ENCODE measurements around the gene FCRLA.
A peak's percentile ranks its signal among the peaks of the same experiment; 100 is the strongest.
"Not testable (repeated sequence)": the region's sequence is repeated elsewhere in the genome, so short reads cannot be mapped to it uniquely, and the experiment has no call there.

FCRLA gene

GRCh38 chr1:161707503-161707902 is 474 bp downstream of the FCRLA start:
- DNase-seq, result no peak

- no peak for DNase-seq
Observed at GRCh38 chr1:161709373-161709772, 2.3 kb downstream of the FCRLA start.

GRCh38 chr1:161710560-161710959 is 3.5 kb downstream of the FCRLA start:
- no peak for DNase-seq

- DNase-seq, result no peak
Observed at GRCh38 chr1:161718559-161719324, 11.7 kb downstream of the FCRLA start.

GRCh38 chr1:161719325-161719611 is 12.2 kb downstream of the FCRLA start:
- no peak for DNase-seq

GRCh38 chr1:161720422-161720821 is 13.4 kb downstream of the FCRLA start:
- DNase-seq, result no peak

GRCh38 chr1:161720956-161721737 is 14.1 kb downstream of the FCRLA start, which contains the start of gene FCRLB:
FCRLB (plus strand) TSS chr1:161721544; CDS start chr1:161722673, 1,129 bp downstream.
- no peak for DNase-seq

GRCh38 chr1:161721738-161722343 is 14.8 kb downstream of the FCRLA start:
- DNase-seq, result no peak

GRCh38 chr1:161722406-161722805 is 15.4 kb downstream of the FCRLA start:
- DNase-seq, result no peak

GRCh38 chr1:161723459-161724141 is 16.6 kb downstream of the FCRLA start:
- DNase-seq, result no peak

- not testable (repeated sequence) for DNase-seq
Observed at GRCh38 chr1:161725258-161725907, 18.4 kb downstream of the FCRLA start.

GRCh38 chr1:161725908-161726472 is 19.0 kb downstream of the FCRLA start:
- peak; percentile 8 for DNase-seq

GRCh38 chr1:161726473-161727255 is 19.6 kb downstream of the FCRLA start:
- peak; percentile 36 for DNase-seq

- no peak for DNase-seq
Observed at GRCh38 chr1:161727256-161727924, 20.4 kb downstream of the FCRLA start.

- DNase-seq, result no peak
Observed at GRCh38 chr1:161728376-161729226, 21.6 kb downstream of the FCRLA start.

GRCh38 chr1:161730050-161730564 is 23.1 kb downstream of the FCRLA start:
- no peak for DNase-seq

GRCh38 chr1:161731241-161731640 is 24.2 kb downstream of the FCRLA start:
- no peak for DNase-seq

GRCh38 chr1:161731981-161732718 is 25.1 kb downstream of the FCRLA start:
- DNase-seq, result no peak

- no peak for DNase-seq
Observed at GRCh38 chr1:161733526-161733925, 26.5 kb downstream of the FCRLA start.

All from NCI-H345 (cell line).